ENCODE data around the gene MYT1. TPM values are rescaled to one million over a fixed set of nuclear protein-coding genes. Genes with fewer than 3 reads are reported as not detected.

Gene MYT1
- total and polyA plus RNA-seq, 4 donors: under 0.01 to 6.5 (median 0.08) TPM

DNA sequence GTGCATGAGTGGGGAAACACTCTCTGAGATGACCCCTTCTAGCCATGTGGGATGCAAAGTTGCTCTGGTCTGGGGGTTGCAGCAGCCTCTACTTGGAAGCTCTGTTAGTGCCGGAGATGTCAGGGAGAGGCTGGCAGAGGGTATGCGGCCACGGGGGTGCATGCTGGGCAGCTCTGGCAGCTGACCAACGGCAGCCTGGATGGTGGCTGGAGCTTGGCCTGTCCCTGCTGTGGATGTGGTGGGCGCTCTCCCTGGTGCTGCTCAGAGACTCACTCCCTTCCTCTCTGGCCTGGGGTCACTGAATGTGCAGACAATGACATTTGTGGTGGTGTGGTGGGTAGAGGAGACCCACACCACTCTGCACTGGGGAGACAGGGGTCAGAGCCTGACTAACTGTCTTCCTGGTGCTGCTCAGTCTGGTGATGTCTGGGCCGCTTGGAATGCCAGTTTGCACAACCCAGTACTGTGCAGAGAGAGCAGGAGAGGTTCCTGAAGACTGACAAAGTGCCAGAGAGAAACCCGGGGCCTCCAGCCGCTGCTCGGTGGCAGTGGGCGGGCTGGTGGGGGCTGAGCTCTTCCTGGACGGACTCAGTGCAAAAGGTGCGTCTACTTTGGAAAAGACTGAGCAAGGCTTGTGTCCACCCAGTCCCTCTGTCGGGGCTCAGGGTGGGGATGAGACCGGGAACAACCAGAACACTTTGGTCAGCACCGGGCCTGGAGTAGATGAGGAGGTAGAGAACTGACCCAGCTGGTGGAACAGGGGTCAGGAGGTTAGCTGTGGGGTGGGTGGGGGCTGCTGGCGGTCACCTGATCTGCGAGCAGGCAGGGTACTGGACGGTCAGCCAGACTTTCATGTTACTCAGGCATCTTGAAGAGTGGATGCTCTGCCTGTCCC, 2.7 kb downstream of the MYT1 start:
- no peak for DNase-seq (ENCODE audit: low spot score)
- no peak for TF ChIP-seq RAD21 (IDR thresholded peaks at IDR 0.05)
- no peak for TF ChIP-seq RXRA (IDR thresholded peaks at IDR 0.05)
- no peak for TF ChIP-seq HNF4A (conservative IDR thresholded peaks at IDR 0.05)
- TF ChIP-seq TAF1 (conservative IDR thresholded peaks at IDR 0.05): no peak
- TF ChIP-seq SP1 (IDR thresholded peaks at IDR 0.05): no peak
- no peak for TF ChIP-seq NR2F2 (IDR thresholded peaks at IDR 0.05)
- TF ChIP-seq YY1 (IDR thresholded peaks at IDR 0.05): no peak
- TF ChIP-seq, protein P1, sequence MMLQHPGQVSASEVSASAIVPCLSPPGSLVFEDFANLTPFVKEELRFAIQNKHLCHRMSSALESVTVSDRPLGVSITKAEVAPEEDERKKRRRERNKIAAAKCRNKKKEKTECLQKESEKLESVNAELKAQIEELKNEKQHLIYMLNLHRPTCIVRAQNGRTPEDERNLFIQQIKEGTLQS (IDR thresholded peaks at IDR 0.05): no peak
- no peak for TF ChIP-seq EGR1 (IDR thresholded peaks at IDR 0.05; ENCODE audit: low read depth in 2 of 2)
- TF ChIP-seq ZBTB33 (IDR thresholded peaks at IDR 0.05): no peak
- TF ChIP-seq, protein P2, sequence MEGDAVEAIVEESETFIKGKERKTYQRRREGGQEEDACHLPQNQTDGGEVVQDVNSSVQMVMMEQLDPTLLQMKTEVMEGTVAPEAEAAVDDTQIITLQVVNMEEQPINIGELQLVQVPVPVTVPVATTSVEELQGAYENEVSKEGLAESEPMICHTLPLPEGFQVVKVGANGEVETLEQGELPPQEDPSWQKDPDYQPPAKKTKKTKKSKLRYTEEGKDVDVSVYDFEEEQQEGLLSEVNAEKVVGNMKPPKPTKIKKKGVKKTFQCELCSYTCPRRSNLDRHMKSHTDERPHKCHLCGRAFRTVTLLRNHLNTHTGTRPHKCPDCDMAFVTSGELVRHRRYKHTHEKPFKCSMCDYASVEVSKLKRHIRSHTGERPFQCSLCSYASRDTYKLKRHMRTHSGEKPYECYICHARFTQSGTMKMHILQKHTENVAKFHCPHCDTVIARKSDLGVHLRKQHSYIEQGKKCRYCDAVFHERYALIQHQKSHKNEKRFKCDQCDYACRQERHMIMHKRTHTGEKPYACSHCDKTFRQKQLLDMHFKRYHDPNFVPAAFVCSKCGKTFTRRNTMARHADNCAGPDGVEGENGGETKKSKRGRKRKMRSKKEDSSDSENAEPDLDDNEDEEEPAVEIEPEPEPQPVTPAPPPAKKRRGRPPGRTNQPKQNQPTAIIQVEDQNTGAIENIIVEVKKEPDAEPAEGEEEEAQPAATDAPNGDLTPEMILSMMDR (IDR thresholded peaks at IDR 0.05; ENCODE audit: low read depth, low read length, missing input control): no peak
- Histone ChIP-seq H3K9ac (ENCODE audit: low read depth in 1 of 2, low read length in 2 of 2) (no peak overlapping the region), H3K9me3 (ENCODE audit: control insufficient read depth in 4 of 4, low read length in 3 of 4) (no peaks in the 10 kb centered on the region), H3K27ac (ENCODE audit: low read depth in 1 of 2, low read length in 2 of 2) (no peak overlapping the region), H3K4me1 (ENCODE audit: control insufficient read depth in 4 of 4, insufficient read depth in 4 of 4, low read length in 3 of 4) (no peaks in the 10 kb centered on the region), H3K36me3 (ENCODE audit: control insufficient read depth in 4 of 4, insufficient read depth in 3 of 4, low read depth in 1 of 4, low read length in 3 of 4) (no peaks in the 10 kb centered on the region), H3K27me3 (ENCODE audit: control insufficient read depth in 4 of 4, insufficient read depth in 4 of 4, low read length in 3 of 4) (peaks cover 0 to 8% (median 2%) of the 10 kb centered on the region in 4 donors), H3K4me3 (ENCODE audit: low read depth in 1 of 3, low read length in 3 of 3) (no peak overlapping the region)
- 65% methylated on average over 18 of the region's 18 CpGs for WGBS

GRCh38 chr20:64167676-64168075, 3.4 kb downstream of the MYT1 start:
- TF ChIP-seq YY1 (IDR thresholded peaks at IDR 0.05): no peak
- TF ChIP-seq FOXA1 (IDR thresholded peaks at IDR 0.05): no peak
- no peak for TF ChIP-seq ZBTB33 (IDR thresholded peaks at IDR 0.05)
- no peak for TF ChIP-seq NR2F2 (IDR thresholded peaks at IDR 0.05)
- TF ChIP-seq EGR1 (IDR thresholded peaks at IDR 0.05; ENCODE audit: low read depth in 2 of 2): no peak
- TF ChIP-seq MAX (IDR thresholded peaks at IDR 0.05): no peak
- no peak for TF ChIP-seq REST (IDR thresholded peaks at IDR 0.05)
- TF ChIP-seq SP1 (IDR thresholded peaks at IDR 0.05): no peak
- TF ChIP-seq TAF1 (conservative IDR thresholded peaks at IDR 0.05): no peak
- TF ChIP-seq, protein P2 (IDR thresholded peaks at IDR 0.05; ENCODE audit: low read depth, low read length, missing input control): no peak
- Histone ChIP-seq H3K4me1 (ENCODE audit: control insufficient read depth in 4 of 4, insufficient read depth in 4 of 4, low read length in 3 of 4) (no peaks in the 10 kb centered on the region), H3K27me3 (ENCODE audit: control insufficient read depth in 4 of 4, insufficient read depth in 4 of 4, low read length in 3 of 4) (peaks cover 0 to 8% (median 2%) of the 10 kb centered on the region in 4 donors), H3K27ac (ENCODE audit: low read depth in 1 of 2, low read length in 2 of 2) (no peak overlapping the region), H3K9me3 (ENCODE audit: control insufficient read depth in 4 of 4, low read length in 3 of 4) (no peaks in the 10 kb centered on the region), H3K9ac (ENCODE audit: low read depth in 1 of 2, low read length in 2 of 2) (no peak overlapping the region), H3K36me3 (ENCODE audit: control insufficient read depth in 4 of 4, insufficient read depth in 3 of 4, low read depth in 1 of 4, low read length in 3 of 4) (no peaks in the 10 kb centered on the region), H3K4me3 (ENCODE audit: low read depth in 1 of 3, low read length in 3 of 3) (no peak overlapping the region)
- WGBS: 64% methylated on average over 11 of the region's 11 CpGs
- no peak for DNase-seq (ENCODE audit: low spot score)
